ENCODE data around the gene ARHGAP11A. TPM values are rescaled to one million over a fixed set of nuclear protein-coding genes. Genes with fewer than 3 reads are reported as not detected.

The ARHGAP11A gene
- total and polyA plus RNA-seq, 9 of the 15 experiments (the other 6 are each of a cell fraction or from before 2014, with no cell fraction given), result 17.5 to 92.5 (median 61.1) TPM

- FAIRE-seq (no peak), ATAC-seq (no peak), DNase-seq (ENCODE audit: extremely low read depth in 1 of 4, low spot score in 3 of 4) (no peak)
- Histone ChIP-seq H3K4me3 (no peak overlapping the region), H3K27ac (ENCODE audit: extremely low read depth, low read depth, low read length) (no peak overlapping the region), H3K4me2 (ENCODE audit: insufficient read depth, low read length) (no peak overlapping the region), H3K79me2 (ENCODE audit: control insufficient read depth, insufficient read depth, low read length) (no peaks in the 10 kb centered on the region), H2AFZ (ENCODE audit: low read depth, low read length) (no peak overlapping the region), H4K20me1 (replicated peaks; ENCODE audit: control insufficient read depth, insufficient read depth, low read length) (0 out of 2 replicates have a peak, but pooled peaks cover 5% of the 10 kb centered on the region), H3K9me3 (replicated peaks; ENCODE audit: control insufficient read depth, insufficient read depth, low read depth, low read length) (no peaks in the 10 kb centered on the region), H3K4me1 (replicated peaks in 1 of 2; ENCODE audit: control insufficient read depth in 2 of 2, insufficient read depth in 2 of 2, low read length in 2 of 2) (peaks cover 0 to 3% of the 10 kb centered on the region in 2 experiments; a peak in 2 of 5 replicates), H3K9me1 (ENCODE audit: control insufficient read depth, insufficient read depth, low read length) (no peaks in the 10 kb centered on the region), H3K36me3 (ENCODE audit: control insufficient read depth, insufficient read depth, low read length) (no peaks in the 10 kb centered on the region), H3K27me3 (ENCODE audit: control insufficient read depth in 2 of 2, insufficient read depth in 2 of 2, low read length in 2 of 2) (no peaks in the 10 kb centered on the region), H3K9ac (ENCODE audit: insufficient read depth in 1 of 2, low read depth in 2 of 2, low read length in 2 of 2) (no peak overlapping the region)
- POLR2A ChIA-PET, result no interaction called here
- BruUV-seq (replicated peaks), result no TSS peak
- CTCF ChIA-PET (ENCODE audit: low intra/inter-chr PET ratio), result interaction anchor here (1.0 kb wide), 1 partner anchor 341 kb away, joined by 3 read pairs; no protein-coding TSS in a partner anchor
- intact Hi-C loops (cut with micrococcal nuclease) (no loop called here), in situ Hi-C loops (cut with MboI) (no loop called here)
- no peak for TF ChIP-seq ZBTB26 (CRISPR knock-in tag; IDR thresholded peaks at IDR 0.05)
- no peak for TF ChIP-seq JUNB (CRISPR knock-in tag; conservative IDR thresholded peaks at IDR 0.05)
- TF ChIP-seq POLR2A (conservative IDR thresholded peaks at IDR 0.05), result no peak
- TF ChIP-seq ZNF444 (CRISPR knock-in tag; IDR thresholded peaks at IDR 0.05), result no peak
- TF ChIP-seq ZNF445 (CRISPR knock-in tag; IDR thresholded peaks at IDR 0.05; ENCODE audit: low read depth), result no peak
- TF ChIP-seq USF1 (CRISPR knock-in tag; IDR thresholded peaks at IDR 0.05), result no peak
- TF ChIP-seq ZNF780A (CRISPR knock-in tag; IDR thresholded peaks at IDR 0.05), result no peak
- no peak for TF ChIP-seq ETV1 (tag; conservative IDR thresholded peaks at IDR 0.05; ENCODE audit: low read depth)
- TF ChIP-seq MXI1 (IDR thresholded peaks at IDR 0.05; ENCODE audit: low read depth, low read length), result no peak
- TF ChIP-seq GATA2 (CRISPR knock-in tag; IDR thresholded peaks at IDR 0.05), result no peak
- TF ChIP-seq HMG20A (CRISPR knock-in tag; conservative IDR thresholded peaks at IDR 0.05), result no peak
- no peak for TF ChIP-seq CAMTA2 (CRISPR knock-in tag; conservative IDR thresholded peaks at IDR 0.05)
- no peak for TF ChIP-seq HEY1 (CRISPR knock-in tag; IDR thresholded peaks at IDR 0.05; ENCODE audit: borderline replicate concordance)
- TF ChIP-seq NFE2 (IDR thresholded peaks at IDR 0.05; ENCODE audit: low read depth), result no peak
- TF ChIP-seq, protein P1, sequence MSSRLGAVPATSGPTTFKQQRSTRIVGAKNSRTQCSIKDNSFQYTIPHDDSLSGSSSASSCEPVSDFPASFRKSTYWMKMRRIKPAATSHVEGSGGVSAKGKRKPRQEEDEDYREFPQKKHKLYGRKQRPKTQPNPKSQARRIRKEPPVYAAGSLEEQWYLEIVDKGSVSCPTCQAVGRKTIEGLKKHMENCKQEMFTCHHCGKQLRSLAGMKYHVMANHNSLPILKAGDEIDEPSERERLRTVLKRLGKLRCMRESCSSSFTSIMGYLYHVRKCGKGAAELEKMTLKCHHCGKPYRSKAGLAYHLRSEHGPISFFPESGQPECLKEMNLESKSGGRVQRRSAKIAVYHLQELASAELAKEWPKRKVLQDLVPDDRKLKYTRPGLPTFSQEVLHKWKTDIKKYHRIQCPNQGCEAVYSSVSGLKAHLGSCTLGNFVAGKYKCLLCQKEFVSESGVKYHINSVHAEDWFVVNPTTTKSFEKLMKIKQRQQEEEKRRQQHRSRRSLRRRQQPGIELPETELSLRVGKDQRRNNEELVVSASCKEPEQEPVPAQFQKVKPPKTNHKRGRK (tag; IDR thresholded peaks at IDR 0.05), result no peak
- no peak for TF ChIP-seq E4F1 (CRISPR knock-in tag; IDR thresholded peaks at IDR 0.05; ENCODE audit: borderline replicate concordance)
- 27% methylated on average over 3 of the region's 3 CpGs for WGBS (ENCODE audit: insufficient coverage, low coverage, missing lambda C conversion rate)
These were observed 36.9 kb downstream of the ARHGAP11A start for GRCh38 chr15:32652178-32652577.
